Fibroblast of lung (primary cell): ENCODE measurements around the gene TMEM235. TPM values are rescaled to one million over a fixed set of nuclear protein-coding genes. Genes with fewer than 3 reads are reported as not detected.

Experiments used
- DNase-seq, 2 donors: peaks; one replicate each; pipeline versions ENCODE4 v3.0.0 to v3.0.0-alpha.2; 2010; ENCODE audit warnings: low read depth in 2 of 2
- H2AFZ ChIP-seq: 2 replicates; pipeline ENCODE4 v1.5.1; 2012; ENCODE audit warnings: low read length, control low read depth, inconsistent platforms
- H3K27ac ChIP-seq: 2 replicates; pipeline ENCODE4 v1.5.1; 2011; ENCODE audit warnings: low read length, control low read depth; ENCODE audit not compliant: insufficient read depth
- H3K27me3 ChIP-seq: 2 replicates; pipeline ENCODE4 v1.5.1; 2011; ENCODE audit warnings: mild to moderate bottlenecking, low read length; ENCODE audit not compliant: control insufficient read depth, insufficient read depth
- H3K36me3 ChIP-seq: 2 replicates; pipeline ENCODE4 v1.5.1; 2011; ENCODE audit warnings: low read length; ENCODE audit not compliant: control insufficient read depth, insufficient read depth
- H3K4me1 ChIP-seq: 2 replicates; pipeline ENCODE4 v1.5.1; 2011; ENCODE audit warnings: low read length; ENCODE audit not compliant: control insufficient read depth, insufficient read depth; ENCODE audit errors: extremely low read depth
- H3K4me2 ChIP-seq: 2 replicates; pipeline ENCODE4 v1.5.1; 2011; ENCODE audit warnings: low read length, control low read depth; ENCODE audit not compliant: insufficient read depth; ENCODE audit errors: extremely low read depth
- H3K4me3 ChIP-seq, 4 experiments: fragments of 200-600 bp in 1 of 4; sonication (generic) in 1 of 4; replicated peaks in 1 of 4; 2 replicates each; pipeline ENCODE4 v1.5.1; 2011 to 2016; ENCODE audit warnings: low read length in 4 of 4, low read depth in 3 of 4, mild to moderate bottlenecking in 3 of 4, control low read depth in 2 of 4, inconsistent platforms in 1 of 4, mixed read lengths in 1 of 4; ENCODE audit not compliant: insufficient read depth in 1 of 4; ENCODE audit errors: control extremely low read depth in 1 of 4
- H3K79me2 ChIP-seq: 2 replicates; pipeline ENCODE4 v1.5.1; 2012; ENCODE audit warnings: mild to moderate bottlenecking, low read length, inconsistent platforms; ENCODE audit not compliant: control insufficient read depth, insufficient read depth
- H3K9ac ChIP-seq: 2 replicates; pipeline ENCODE4 v1.5.1; 2011; ENCODE audit warnings: mild to moderate bottlenecking, low read length, control low read depth; ENCODE audit not compliant: insufficient read depth
- H3K9me3 ChIP-seq: 2 replicates; pipeline ENCODE4 v1.5.1; 2012; ENCODE audit warnings: low read depth, low read length; ENCODE audit not compliant: control insufficient read depth, insufficient read depth
- H4K20me1 ChIP-seq: 2 replicates; pipeline ENCODE4 v1.5.1; 2011; ENCODE audit warnings: low read length; ENCODE audit not compliant: control insufficient read depth, insufficient read depth; ENCODE audit errors: extremely low read depth
- EZH2 ChIP-seq: IDR thresholded peaks from 2 replicates; pipeline ENCODE4 v1.5.1; 2012; ENCODE audit warnings: low read length, control low read depth, mild to moderate bottlenecking; ENCODE audit errors: missing control alignments
- polyA plus RNA-seq, 2 donors: library from polyadenylated mRNA; depleted of rRNA in 1 of 2; stranded (reverse) in 1 of 2; unstranded in 1 of 2; fragments of >200 nt; gene quantifications; 2 replicates each; pipeline ENCODE4 v1.2.1, GENCODE V29; 2011 to 2012; ENCODE audit warnings: missing spikeins in 1 of 2
- total RNA-seq: library from RNA; depleted of rRNA; stranded (reverse); fragments of >200 nt; gene quantifications from 2 replicates; pipeline ENCODE4 v1.2.1, GENCODE V29; 2014
- TF ChIP-seq, protein P1 (sequence below), 2 donors: IDR thresholded peaks in 1 of 2; conservative IDR thresholded peaks in 1 of 2; 1 replicate in 1 of 2; 2 replicates in 1 of 2; pipeline ENCODE4 v1.5.1; 2011 to 2012; ENCODE audit warnings: low read length in 2 of 2, control low read depth in 1 of 2, inconsistent platforms in 1 of 2, low read depth in 1 of 2, mild to moderate bottlenecking in 1 of 2

TMEM235 gene
- total and polyA plus RNA-seq, 2 donors (not counting 1 experiment from before 2014, with no cell fraction given), result not detected

DNA sequence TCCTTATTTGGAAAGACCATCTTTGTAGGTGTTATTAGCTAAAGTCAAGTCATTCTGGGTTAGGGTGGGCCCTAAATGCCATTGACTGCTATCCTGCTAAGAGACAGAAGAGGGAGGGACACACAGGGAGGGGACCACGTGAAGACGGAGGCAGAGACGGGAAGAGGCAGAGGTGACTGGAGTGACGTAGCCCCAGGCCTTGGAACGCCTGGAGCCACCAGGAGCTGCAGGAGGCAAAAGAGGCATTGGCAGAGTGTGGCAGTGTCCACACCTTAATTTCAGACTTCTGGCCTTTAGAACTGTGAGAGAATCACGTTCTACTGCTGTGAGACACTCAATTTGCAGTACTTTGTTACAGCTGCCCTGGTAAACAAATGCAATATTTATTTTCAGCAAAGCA, 31.0 kb upstream of the TMEM235 start:
- no peak overlapping the region for H3K9ac ChIP-seq

GRCh38 chr17:78202666-78203065, 28.8 kb upstream of the TMEM235 start:
- no peak for DNase-seq
- TF ChIP-seq, protein P1, sequence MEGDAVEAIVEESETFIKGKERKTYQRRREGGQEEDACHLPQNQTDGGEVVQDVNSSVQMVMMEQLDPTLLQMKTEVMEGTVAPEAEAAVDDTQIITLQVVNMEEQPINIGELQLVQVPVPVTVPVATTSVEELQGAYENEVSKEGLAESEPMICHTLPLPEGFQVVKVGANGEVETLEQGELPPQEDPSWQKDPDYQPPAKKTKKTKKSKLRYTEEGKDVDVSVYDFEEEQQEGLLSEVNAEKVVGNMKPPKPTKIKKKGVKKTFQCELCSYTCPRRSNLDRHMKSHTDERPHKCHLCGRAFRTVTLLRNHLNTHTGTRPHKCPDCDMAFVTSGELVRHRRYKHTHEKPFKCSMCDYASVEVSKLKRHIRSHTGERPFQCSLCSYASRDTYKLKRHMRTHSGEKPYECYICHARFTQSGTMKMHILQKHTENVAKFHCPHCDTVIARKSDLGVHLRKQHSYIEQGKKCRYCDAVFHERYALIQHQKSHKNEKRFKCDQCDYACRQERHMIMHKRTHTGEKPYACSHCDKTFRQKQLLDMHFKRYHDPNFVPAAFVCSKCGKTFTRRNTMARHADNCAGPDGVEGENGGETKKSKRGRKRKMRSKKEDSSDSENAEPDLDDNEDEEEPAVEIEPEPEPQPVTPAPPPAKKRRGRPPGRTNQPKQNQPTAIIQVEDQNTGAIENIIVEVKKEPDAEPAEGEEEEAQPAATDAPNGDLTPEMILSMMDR (conservative IDR thresholded peaks at IDR 0.05 in 1 of 2, IDR thresholded peaks at IDR 0.05 in 1 of 2; ENCODE audit: low read depth in 1 of 2, low read length in 2 of 2), result no peak
- TF ChIP-seq EZH2, result no peak

More for the DNA sequence above, 31.0 kb upstream of the TMEM235 start:
- H3K36me3 ChIP-seq, result no peaks in the 10 kb centered on the region
- H3K4me2 ChIP-seq, result no peak overlapping the region
- no peak overlapping the region for H2AFZ ChIP-seq
- no peak overlapping the region for H3K4me3 ChIP-seq
- no peak overlapping the region for H3K27ac ChIP-seq
- H4K20me1 ChIP-seq, result no peaks in the 10 kb centered on the region
- H3K79me2 ChIP-seq, result no peaks in the 10 kb centered on the region
- DNase-seq, result no peak
- H3K9me3 ChIP-seq, result no peaks in the 10 kb centered on the region
- H3K27me3 ChIP-seq, result no peaks in the 10 kb centered on the region
- TF ChIP-seq EZH2, result no peak
- TF ChIP-seq, protein P1 (conservative IDR thresholded peaks at IDR 0.05 in 1 of 2, IDR thresholded peaks at IDR 0.05 in 1 of 2; ENCODE audit: low read depth in 1 of 2, low read length in 2 of 2), result no peak
- no peaks in the 10 kb centered on the region for H3K4me1 ChIP-seq

DNA sequence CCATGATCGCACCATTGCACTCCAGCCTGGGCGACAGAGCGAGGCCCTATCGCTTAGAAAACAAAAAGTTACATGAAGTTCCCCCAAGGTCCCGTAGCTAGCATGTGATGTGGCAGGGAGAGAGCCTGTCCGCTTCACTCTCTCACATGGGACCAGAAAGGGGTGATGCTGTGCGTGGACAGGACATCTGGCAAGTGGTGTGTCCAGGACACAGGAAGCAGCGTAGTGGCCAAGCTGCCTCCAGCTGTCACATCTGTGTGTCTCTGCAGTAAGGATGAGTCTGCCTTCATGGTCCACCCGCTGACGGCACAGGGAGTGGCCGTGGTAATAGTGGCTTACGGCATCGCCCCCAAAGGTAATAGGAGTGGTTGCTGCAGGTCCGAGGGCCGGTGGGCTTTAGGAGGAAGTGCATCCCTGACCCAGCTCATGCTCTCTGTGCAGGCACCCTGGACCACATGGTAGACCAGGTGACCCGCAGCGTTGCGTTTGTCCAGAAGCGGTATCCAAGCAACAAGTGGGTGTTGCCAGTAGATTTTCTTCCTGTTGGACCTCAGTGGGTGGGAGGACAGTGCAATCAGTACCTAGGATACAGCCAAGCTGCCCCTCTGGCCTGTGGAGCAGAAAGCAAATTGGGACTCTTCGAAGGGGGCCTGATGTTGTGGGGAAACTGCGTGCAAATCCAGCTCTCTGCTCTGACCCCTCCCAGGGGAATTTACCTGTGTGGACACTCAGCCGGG, 26.9 kb upstream of the TMEM235 start:
- Histone ChIP-seq H3K27ac (no peak overlapping the region), H4K20me1 (no peaks in the 10 kb centered on the region), H3K4me3 (no peak overlapping the region), H3K36me3 (no peaks in the 10 kb centered on the region), H2AFZ (no peak overlapping the region), H3K4me2 (no peak overlapping the region), H3K9me3 (no peaks in the 10 kb centered on the region), H3K9ac (no peak overlapping the region), H3K4me1 (no peaks in the 10 kb centered on the region), H3K27me3 (no peaks in the 10 kb centered on the region), H3K79me2 (no peaks in the 10 kb centered on the region)
- no peak for DNase-seq
- no peak for TF ChIP-seq EZH2

More at GRCh38 chr17:78202666-78203065, 28.8 kb upstream of the TMEM235 start:
- Histone ChIP-seq H3K4me1 (no peaks in the 10 kb centered on the region), H3K27ac (no peak overlapping the region), H2AFZ (no peak overlapping the region), H3K79me2 (no peaks in the 10 kb centered on the region), H3K9me3 (no peaks in the 10 kb centered on the region), H3K4me2 (no peak overlapping the region), H3K36me3 (no peaks in the 10 kb centered on the region), H3K9ac (no peak overlapping the region), H3K27me3 (no peaks in the 10 kb centered on the region), H4K20me1 (no peaks in the 10 kb centered on the region), H3K4me3 (no peak overlapping the region)
